ENCODE data around the gene ABHD17B.

DNA sequence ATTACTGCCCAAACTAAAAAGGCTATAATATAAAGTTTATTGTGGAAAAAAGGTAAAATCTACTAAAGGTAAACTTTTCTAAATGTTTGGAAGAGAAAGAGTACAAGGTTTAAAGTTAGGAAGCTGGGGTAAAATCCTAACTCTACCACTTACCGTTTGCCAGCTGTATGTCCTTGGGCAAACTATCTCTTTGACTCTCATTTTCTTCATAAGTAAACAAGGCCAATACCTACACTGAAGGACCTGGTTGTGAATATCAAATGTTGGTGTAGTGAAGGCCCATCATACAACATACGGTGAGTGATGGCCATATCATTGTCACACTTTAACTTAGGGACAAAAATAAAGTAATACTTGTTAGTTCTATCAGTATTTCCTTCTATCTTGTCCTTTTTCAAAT is 34.9 kb downstream of the ABHD17B start:
- TF ChIP-seq CTCF (IDR thresholded peaks at IDR 0.05) (no peak), EP300 (IDR thresholded peaks at IDR 0.05) (no peak), POLR2A (IDR thresholded peaks at IDR 0.05) (no peak), POLR2AphosphoS5 (IDR thresholded peaks at IDR 0.05) (no peak)

Data from upper lobe of left lung (tissue), 4 donors.